ENCODE results near the gene SULF2. TPM values are rescaled to one million over a fixed set of nuclear protein-coding genes. Genes with fewer than 3 reads are reported as not detected.
"Not testable (repeated sequence)": the region's sequence is repeated elsewhere in the genome, so short reads cannot be mapped to it uniquely, and the experiment has no call there.

SULF2 gene
- total RNA-seq, result 10 to 100 TPM; 28.4 to 59.1 (median 48.4) TPM
- 25.4 TPM for polyA plus RNA-seq
- long read RNA-seq, donor 1, full-length matches to known transcripts, result 4 of 96 reads
- long read RNA-seq, donor 1, partial matches to known transcripts, result 73 of 96 reads
- long read RNA-seq, donor 1, other reads (novel, unspliced or antisense), result 19 of 96 reads
- long read RNA-seq, donor 2, full-length matches to known transcripts, result 2 of 31 reads
- long read RNA-seq, donor 2, partial matches to known transcripts, result 7 of 31 reads
- long read RNA-seq, donor 2, other reads (novel, unspliced or antisense), result 22 of 31 reads
- long read RNA-seq, donor 3, full-length matches to known transcripts, result 5 of 54 reads
- long read RNA-seq, donor 3, partial matches to known transcripts, result 33 of 54 reads
- long read RNA-seq, donor 3, other reads (novel, unspliced or antisense), result 16 of 54 reads
- long read RNA-seq, donor 4, full-length matches to known transcripts, result 1 of 44 reads
- long read RNA-seq, donor 4, partial matches to known transcripts, result 14 of 44 reads
- long read RNA-seq, donor 4, other reads (novel, unspliced or antisense), result 29 of 44 reads

- peaks cover 5% of the 10 kb centered on the region for H3K4me1 ChIP-seq (ENCODE audit: control insufficient read depth, insufficient read depth, low read length)
- peak within 1 kb of the TSS; percentile 82 for H3K4me3 ChIP-seq (ENCODE audit: low read length)
- H3K27ac ChIP-seq (ENCODE audit: low read length), result peak within 1 kb of the TSS; percentile 33
- no peaks in the 10 kb centered on the region for H3K27me3 ChIP-seq (ENCODE audit: control insufficient read depth, insufficient read depth)
- peak; percentile 55 to 82 (median 76) for DNase-seq
- peak; percentile 18 to 22 for ATAC-seq
- 1% methylated on average over 82 of the region's 82 CpGs for WGBS
- intact Hi-C loops (cut with DNase I), result loop anchor here in 2 of 4 donors (5.0 to 10.0 kb wide), 2 partner anchors 111 to 837 kb away; no protein-coding TSS in a partner anchor
- no peaks in the 10 kb centered on the region for H3K9me3 ChIP-seq (ENCODE audit: control insufficient read depth, low read length)
Observed at GRCh38 chr20:47785311-47785853, at the start of gene SULF2. SULF2 (minus strand) TSS chr20:47785481; CDS start chr20:47757363, 28,118 bp downstream.

- DNase-seq; ATAC-seq; H3K9me3 ChIP-seq (ENCODE audit: control insufficient read depth, low read length); H3K4me3 ChIP-seq (ENCODE audit: low read length); H3K27ac ChIP-seq (ENCODE audit: low read length); H3K4me1 ChIP-seq (ENCODE audit: control insufficient read depth, insufficient read depth, low read length); H3K27me3 ChIP-seq (ENCODE audit: control insufficient read depth, insufficient read depth); intact Hi-C loops (cut with DNase I): not testable (repeated sequence)
- WGBS, result no CpG with 5 or more reads among the region's 7 CpGs
Observed at GRCh38 chr20:47831675-47832074, 46.4 kb upstream of the SULF2 start.

GRCh38 chr20:47826716-47827115, 41.4 kb upstream of the SULF2 start:
- not testable (repeated sequence) for H3K4me3 ChIP-seq (ENCODE audit: low read length); H3K27ac ChIP-seq (ENCODE audit: low read length); H3K9me3 ChIP-seq (ENCODE audit: control insufficient read depth, low read length); ATAC-seq; H3K27me3 ChIP-seq (ENCODE audit: control insufficient read depth, insufficient read depth); H3K4me1 ChIP-seq (ENCODE audit: control insufficient read depth, insufficient read depth, low read length); DNase-seq
- intact Hi-C loops (cut with DNase I), result loop anchor here in 1 of 4 donors (10.0 kb wide), 1 partner anchor 68 kb away; no protein-coding TSS in a partner anchor
- WGBS, result 83% methylated on average over 8 of the region's 8 CpGs

- H3K27me3 ChIP-seq (ENCODE audit: control insufficient read depth, insufficient read depth); H3K4me1 ChIP-seq (ENCODE audit: control insufficient read depth, insufficient read depth, low read length); ATAC-seq; H3K27ac ChIP-seq (ENCODE audit: low read length); DNase-seq; H3K9me3 ChIP-seq (ENCODE audit: control insufficient read depth, low read length); H3K4me3 ChIP-seq (ENCODE audit: low read length): not testable (repeated sequence)
- intact Hi-C loops (cut with DNase I), result loop anchor here in 1 of 4 donors (10.0 kb wide), 1 partner anchor 69 kb away; no protein-coding TSS in a partner anchor
- 72% methylated on average over 18 of the region's 18 CpGs for WGBS
Observed at GRCh38 chr20:47826006-47826405, 40.7 kb upstream of the SULF2 start.

- H3K27me3 ChIP-seq (ENCODE audit: control insufficient read depth, insufficient read depth), result no peaks in the 10 kb centered on the region
Observed at GRCh38 chr20:47825011-47825762, 39.9 kb upstream of the SULF2 start.

GRCh38 chr20:47823941-47824340, 38.7 kb upstream of the SULF2 start:
- DNase-seq; H3K27me3 ChIP-seq (ENCODE audit: control insufficient read depth, insufficient read depth); ATAC-seq; H3K4me3 ChIP-seq (ENCODE audit: low read length); H3K27ac ChIP-seq (ENCODE audit: low read length); H3K9me3 ChIP-seq (ENCODE audit: control insufficient read depth, low read length); H3K4me1 ChIP-seq (ENCODE audit: control insufficient read depth, insufficient read depth, low read length): not testable (repeated sequence)
- WGBS, result 94% methylated on average over 12 of the region's 12 CpGs
- intact Hi-C loops (cut with DNase I), result loop anchor here in 1 of 4 donors (10.0 kb wide), 1 partner anchor 71 kb away; no protein-coding TSS in a partner anchor

More at GRCh38 chr20:47825011-47825762, 39.9 kb upstream of the SULF2 start:
- no peaks in the 10 kb centered on the region for H3K4me1 ChIP-seq (ENCODE audit: control insufficient read depth, insufficient read depth, low read length)
- WGBS, result 90% methylated on average over 12 of the region's 12 CpGs
- no peak for ATAC-seq
- intact Hi-C loops (cut with DNase I), result loop anchor here in 1 of 4 donors (10.0 kb wide), 1 partner anchor 70 kb away; no protein-coding TSS in a partner anchor
- no peaks in the 10 kb centered on the region for H3K9me3 ChIP-seq (ENCODE audit: control insufficient read depth, low read length)
- no peak overlapping the region for H3K4me3 ChIP-seq (ENCODE audit: low read length)
- DNase-seq, result no peak
- no peak overlapping the region for H3K27ac ChIP-seq (ENCODE audit: low read length)

- WGBS, result 62% methylated on average over 13 of the region's 13 CpGs
- no peak for DNase-seq
- Histone ChIP-seq H3K27ac (ENCODE audit: low read length) (no peak overlapping the region), H3K4me3 (ENCODE audit: low read length) (no peak overlapping the region), H3K27me3 (ENCODE audit: control insufficient read depth, insufficient read depth) (no peaks in the 10 kb centered on the region), H3K9me3 (ENCODE audit: control insufficient read depth, low read length) (no peaks in the 10 kb centered on the region), H3K4me1 (ENCODE audit: control insufficient read depth, insufficient read depth, low read length) (no peaks in the 10 kb centered on the region)
- ATAC-seq, result no peak
- intact Hi-C loops (cut with DNase I), result loop anchor here in 1 of 4 donors (10.0 kb wide), 1 partner anchor 73 kb away; no protein-coding TSS in a partner anchor
Observed at GRCh38 chr20:47821481-47822100, 36.3 kb upstream of the SULF2 start.

- peaks cover 4% of the 10 kb centered on the region for H3K9me3 ChIP-seq (ENCODE audit: control insufficient read depth, low read length)
- no peak overlapping the region for H3K27ac ChIP-seq (ENCODE audit: low read length)
- no peaks in the 10 kb centered on the region for H3K4me1 ChIP-seq (ENCODE audit: control insufficient read depth, insufficient read depth, low read length)
- DNase-seq, result no peak
- no peaks in the 10 kb centered on the region for H3K27me3 ChIP-seq (ENCODE audit: control insufficient read depth, insufficient read depth)
- no peak for ATAC-seq
- intact Hi-C loops (cut with DNase I), result loop anchor here in 1 of 4 donors (10.0 kb wide), 1 partner anchor 76 kb away; no protein-coding TSS in a partner anchor
- 55% methylated on average over 14 of the region's 14 CpGs for WGBS
- no peak overlapping the region for H3K4me3 ChIP-seq (ENCODE audit: low read length)
Observed at GRCh38 chr20:47818996-47819609, 33.8 kb upstream of the SULF2 start.

GRCh38 chr20:47818466-47818865, 33.2 kb upstream of the SULF2 start:
- intact Hi-C loops (cut with DNase I), result loop anchor here in 1 of 4 donors (10.0 kb wide), 1 partner anchor 76 kb away; no protein-coding TSS in a partner anchor
- no peak overlapping the region for H3K4me3 ChIP-seq (ENCODE audit: low read length)
- no peaks in the 10 kb centered on the region for H3K27me3 ChIP-seq (ENCODE audit: control insufficient read depth, insufficient read depth)
- no peaks in the 10 kb centered on the region for H3K4me1 ChIP-seq (ENCODE audit: control insufficient read depth, insufficient read depth, low read length)
- WGBS, result 79% methylated on average over 7 of the region's 7 CpGs
- no peak overlapping the region for H3K27ac ChIP-seq (ENCODE audit: low read length)
- DNase-seq (no peak), ATAC-seq (no peak)
- H3K9me3 ChIP-seq (ENCODE audit: control insufficient read depth, low read length), result peaks cover 4% of the 10 kb centered on the region

GRCh38 chr20:47818016-47818415, 32.7 kb upstream of the SULF2 start:
- 54% methylated on average over 3 of the region's 3 CpGs for WGBS
- Histone ChIP-seq H3K27ac (ENCODE audit: low read length) (no peak overlapping the region), H3K27me3 (ENCODE audit: control insufficient read depth, insufficient read depth) (no peaks in the 10 kb centered on the region), H3K4me3 (ENCODE audit: low read length) (no peak overlapping the region), H3K4me1 (ENCODE audit: control insufficient read depth, insufficient read depth, low read length) (no peaks in the 10 kb centered on the region), H3K9me3 (ENCODE audit: control insufficient read depth, low read length) (peaks cover 4% of the 10 kb centered on the region)
- DNase-seq, result no peak
- intact Hi-C loops (cut with DNase I), result loop anchor here in 1 of 4 donors (10.0 kb wide), 1 partner anchor 77 kb away; no protein-coding TSS in a partner anchor
- ATAC-seq, result no peak
